ENCODE data around the gene NOX4. TPM values are rescaled to one million over a fixed set of nuclear protein-coding genes. Genes with fewer than 3 reads are reported as not detected.

The NOX4 gene
- total and polyA plus RNA-seq, 4 donors: 46.1 to 91.9 (median 48.5) TPM

DNA sequence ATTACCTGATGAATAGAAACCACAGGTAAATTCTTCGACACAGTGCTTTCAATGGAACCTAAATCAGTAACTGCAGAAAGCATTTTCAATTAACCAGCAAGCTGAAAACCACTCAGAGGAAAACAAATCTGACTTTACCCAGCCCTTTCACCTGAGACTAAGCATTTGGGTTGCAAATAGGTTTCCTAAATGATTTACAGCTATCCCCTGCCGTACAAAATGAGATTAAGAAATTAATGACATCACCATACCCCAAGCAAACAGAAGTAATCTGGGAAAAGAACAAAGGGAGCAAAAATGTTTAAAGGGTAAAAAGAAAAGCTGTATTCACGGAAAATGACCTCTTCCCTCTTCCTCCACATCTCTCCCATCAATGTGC is 584 bp downstream of the NOX4 start:
- whole genome bisulfite sequencing, 2 donors: 14 to 17% methylated on average over 3 of the region's 3 CpGs
- Histone ChIP-seq H3K4me3 (ENCODE audit: low read length in 2 of 2) (peak overlapping the region; percentile 81 to 88), H3K4me1 (ENCODE audit: control insufficient read depth in 1 of 2, insufficient read depth in 2 of 2, low read length in 2 of 2) (no peaks in the 10 kb centered on the region), H3K27me3 (ENCODE audit: control insufficient read depth in 1 of 2, insufficient read depth in 2 of 2, low read length in 1 of 2) (no peaks in the 10 kb centered on the region), H3K36me3 (ENCODE audit: control insufficient read depth in 1 of 2, insufficient read depth in 2 of 2, low read length in 1 of 2) (no peaks in the 10 kb centered on the region), H3K9me3 (ENCODE audit: control insufficient read depth, low read length) (no peaks in the 10 kb centered on the region), H3K27ac (ENCODE audit: low read depth in 1 of 2, low read length in 2 of 2) (peak overlapping the region; percentile 76 to 98)
- DNase-seq: no peak
- ATAC-seq (ENCODE audit: low FRiP score): no peak
- intact Hi-C loops (cut with DNase I): loop anchor here (5.0 to 10.0 kb wide), 2 partner anchors 52 to 124 kb away; no protein-coding TSS in a partner anchor

DNA sequence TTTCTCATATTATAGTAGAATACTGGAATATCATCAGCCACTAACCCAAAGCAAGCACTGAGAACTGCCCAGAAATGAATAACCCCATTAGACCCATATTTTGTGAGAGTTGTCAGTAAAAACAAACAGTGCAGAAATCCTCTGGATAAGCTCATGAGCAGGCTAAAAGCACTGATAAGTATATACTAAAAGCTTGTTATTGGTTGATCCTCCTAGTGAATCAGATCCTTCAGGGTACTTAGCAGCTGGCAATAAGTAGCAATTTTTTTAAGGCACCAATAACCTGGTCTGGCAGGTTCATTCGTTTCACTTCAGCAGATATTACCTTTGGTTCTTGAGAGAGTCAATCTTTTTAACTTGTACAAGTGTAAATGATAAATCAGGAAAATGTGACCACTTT is 1.2 kb downstream of the NOX4 start:
- no peak for DNase-seq
- Histone ChIP-seq H3K27ac (ENCODE audit: low read depth in 1 of 2, low read length in 2 of 2) (peak overlapping the region in 1 of 2 donors; percentile 87), H3K27me3 (ENCODE audit: control insufficient read depth in 1 of 2, insufficient read depth in 2 of 2, low read length in 1 of 2) (no peaks in the 10 kb centered on the region), H3K4me1 (ENCODE audit: control insufficient read depth in 1 of 2, insufficient read depth in 2 of 2, low read length in 2 of 2) (no peaks in the 10 kb centered on the region), H3K9me3 (ENCODE audit: control insufficient read depth, low read length) (no peaks in the 10 kb centered on the region), H3K4me3 (ENCODE audit: low read length in 2 of 2) (peak overlapping the region; percentile 81 to 88), H3K36me3 (ENCODE audit: control insufficient read depth in 1 of 2, insufficient read depth in 2 of 2, low read length in 1 of 2) (no peaks in the 10 kb centered on the region)
- peak; percentile 45 for ATAC-seq (ENCODE audit: low FRiP score)
- intact Hi-C loops (cut with DNase I): loop anchor here (5.0 to 10.0 kb wide), 2 partner anchors 52 to 125 kb away; no protein-coding TSS in a partner anchor
- 15 to 18% methylated on average over 1 of the region's 1 CpG for WGBS, 2 donors

DNA sequence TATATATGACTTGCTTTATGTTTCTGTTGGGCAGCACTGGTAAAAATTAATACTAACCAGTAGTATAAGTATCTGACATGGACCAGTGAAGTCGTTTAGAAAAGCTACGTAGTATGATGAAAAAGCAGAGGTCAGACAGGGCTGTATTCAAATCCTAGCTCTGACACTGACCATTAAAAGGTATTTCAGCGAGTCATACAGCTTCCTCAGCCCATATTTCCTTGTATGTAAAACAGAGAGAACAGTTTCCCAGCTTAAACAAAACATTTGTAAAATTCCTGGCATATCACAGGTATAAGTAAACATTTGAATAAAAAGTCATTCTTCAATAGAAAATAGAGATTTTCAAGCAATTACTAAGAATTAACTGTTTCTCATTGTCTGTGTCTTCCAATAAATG is 4.2 kb downstream of the NOX4 start:
- no peaks in the 10 kb centered on the region for H3K27me3 ChIP-seq (ENCODE audit: control insufficient read depth in 1 of 2, insufficient read depth in 2 of 2, low read length in 1 of 2)
- ATAC-seq (ENCODE audit: low FRiP score) (no peak), DNase-seq (no peak)
- peaks cover 2% of the 10 kb centered on the region in 2 donors for H3K4me1 ChIP-seq (ENCODE audit: control insufficient read depth in 1 of 2, insufficient read depth in 2 of 2, low read length in 2 of 2)
- intact Hi-C loops (cut with DNase I): no loop called here
- H3K27ac ChIP-seq (ENCODE audit: low read depth in 1 of 2, low read length in 2 of 2): no peak overlapping the region
- no peaks in the 10 kb centered on the region for H3K36me3 ChIP-seq (ENCODE audit: control insufficient read depth in 1 of 2, insufficient read depth in 2 of 2, low read length in 1 of 2)
- 38 to 39% methylated on average over 3 of the region's 3 CpGs for WGBS, 2 donors
- no peaks in the 10 kb centered on the region for H3K9me3 ChIP-seq (ENCODE audit: control insufficient read depth, low read length)
- peak overlapping the region; percentile 0 to 6 for H3K4me3 ChIP-seq (ENCODE audit: low read length in 2 of 2)

DNA sequence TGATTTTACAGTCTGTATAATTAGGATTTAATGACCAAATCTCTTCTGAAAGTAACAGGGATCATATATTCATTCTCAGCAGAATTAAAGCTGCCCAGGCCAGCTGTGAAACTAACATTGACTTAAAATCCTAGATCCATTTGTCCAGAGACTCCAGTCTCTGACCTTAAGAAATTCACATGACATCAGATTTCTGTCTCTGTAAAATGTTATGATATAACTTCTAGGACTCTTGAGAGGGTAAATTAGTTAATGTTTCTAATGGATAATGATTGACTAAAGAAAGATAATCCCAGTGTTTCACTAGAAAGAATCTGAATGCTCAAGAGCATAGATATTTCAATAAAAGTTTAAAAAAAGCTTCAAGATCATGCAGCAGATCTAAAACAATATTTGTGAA is 6.3 kb downstream of the NOX4 start:
- Histone ChIP-seq H3K9me3 (ENCODE audit: control insufficient read depth, low read length) (no peaks in the 10 kb centered on the region), H3K36me3 (ENCODE audit: control insufficient read depth in 1 of 2, insufficient read depth in 2 of 2, low read length in 1 of 2) (peaks cover 0 to 3% of the 10 kb centered on the region in 2 donors), H3K27ac (ENCODE audit: low read depth in 1 of 2, low read length in 2 of 2) (no peak overlapping the region), H3K27me3 (ENCODE audit: control insufficient read depth in 1 of 2, insufficient read depth in 2 of 2, low read length in 1 of 2) (no peaks in the 10 kb centered on the region), H3K4me3 (ENCODE audit: low read length in 2 of 2) (no peak overlapping the region), H3K4me1 (ENCODE audit: control insufficient read depth in 1 of 2, insufficient read depth in 2 of 2, low read length in 2 of 2) (peaks cover 2 to 6% of the 10 kb centered on the region in 2 donors)
- ATAC-seq (ENCODE audit: low FRiP score) (no peak), DNase-seq (no peak)
- intact Hi-C loops (cut with DNase I): no loop called here

DNA sequence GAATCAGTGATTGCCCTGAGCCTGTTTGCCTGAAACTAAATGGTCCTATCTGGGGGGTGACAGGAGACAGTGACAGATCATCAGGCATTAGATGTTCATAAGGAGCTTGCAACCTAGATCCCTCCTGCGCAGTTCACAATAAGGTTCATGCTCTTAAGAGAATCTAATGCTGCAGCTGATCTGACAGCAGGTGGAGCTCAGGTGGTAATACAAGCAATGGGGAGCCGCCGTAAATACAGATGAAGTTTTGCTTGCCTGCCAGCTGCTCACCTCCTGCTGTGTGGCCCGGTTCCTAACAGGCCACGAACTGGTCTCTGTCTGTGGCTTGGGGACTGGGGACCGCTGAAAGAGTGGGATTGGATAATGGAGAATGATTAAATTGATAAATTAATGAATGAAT is 14.0 kb downstream of the NOX4 start:
- WGBS, 2 donors: 81 to 86% methylated on average over 6 of the region's 6 CpGs
- no peak overlapping the region for H3K4me3 ChIP-seq (ENCODE audit: low read length in 2 of 2)
- H3K36me3 ChIP-seq (ENCODE audit: control insufficient read depth in 1 of 2, insufficient read depth in 2 of 2, low read length in 1 of 2): peaks cover 0 to 3% of the 10 kb centered on the region in 2 donors
- no peaks in the 10 kb centered on the region for H3K27me3 ChIP-seq (ENCODE audit: control insufficient read depth in 1 of 2, insufficient read depth in 2 of 2, low read length in 1 of 2)
- H3K27ac ChIP-seq (ENCODE audit: low read depth in 1 of 2, low read length in 2 of 2): no peak overlapping the region
- no peak for DNase-seq
- ATAC-seq (ENCODE audit: low FRiP score): no peak
- intact Hi-C loops (cut with DNase I): no loop called here
- peaks cover 4% of the 10 kb centered on the region in 2 donors for H3K4me1 ChIP-seq (ENCODE audit: control insufficient read depth in 1 of 2, insufficient read depth in 2 of 2, low read length in 2 of 2)
- H3K9me3 ChIP-seq (ENCODE audit: control insufficient read depth, low read length): no peaks in the 10 kb centered on the region

DNA sequence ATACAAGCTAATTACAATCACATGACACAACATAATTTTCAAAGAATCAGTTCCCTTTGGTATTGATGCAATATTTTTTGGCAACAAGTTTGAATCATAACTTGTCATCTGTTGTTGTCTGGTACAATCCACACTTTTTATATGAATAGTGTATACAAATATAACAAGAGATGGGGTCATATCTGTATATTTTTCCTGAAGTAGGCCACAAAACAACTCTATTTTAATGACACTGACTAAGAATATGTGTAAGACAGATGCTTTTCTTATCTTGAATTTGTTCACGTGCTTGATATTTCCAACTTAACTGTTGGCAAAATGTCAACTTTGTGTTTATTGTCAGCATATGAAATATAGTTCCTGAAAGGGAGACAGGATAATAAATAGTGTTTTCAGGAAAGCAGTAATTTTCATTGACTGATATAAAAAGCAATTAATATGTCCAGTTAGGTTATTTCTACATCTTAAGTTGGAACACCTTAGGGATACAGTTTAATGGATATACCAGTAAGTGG is 27.9 kb downstream of the NOX4 start:
- WGBS, 2 donors: 2 to 3% methylated on average over 1 of the region's 1 CpG
- ATAC-seq (ENCODE audit: low FRiP score) (no peak), DNase-seq (no peak)
- Histone ChIP-seq H3K9me3 (ENCODE audit: control insufficient read depth, low read length) (no peaks in the 10 kb centered on the region), H3K4me3 (ENCODE audit: low read length in 2 of 2) (no peak overlapping the region), H3K27me3 (ENCODE audit: control insufficient read depth in 1 of 2, insufficient read depth in 2 of 2, low read length in 1 of 2) (no peaks in the 10 kb centered on the region), H3K36me3 (ENCODE audit: control insufficient read depth in 1 of 2, insufficient read depth in 2 of 2, low read length in 1 of 2) (no peaks in the 10 kb centered on the region), H3K4me1 (ENCODE audit: control insufficient read depth in 1 of 2, insufficient read depth in 2 of 2, low read length in 2 of 2) (no peaks in the 10 kb centered on the region), H3K27ac (ENCODE audit: low read depth in 1 of 2, low read length in 2 of 2) (no peak overlapping the region)
- intact Hi-C loops (cut with DNase I): no loop called here

DNA sequence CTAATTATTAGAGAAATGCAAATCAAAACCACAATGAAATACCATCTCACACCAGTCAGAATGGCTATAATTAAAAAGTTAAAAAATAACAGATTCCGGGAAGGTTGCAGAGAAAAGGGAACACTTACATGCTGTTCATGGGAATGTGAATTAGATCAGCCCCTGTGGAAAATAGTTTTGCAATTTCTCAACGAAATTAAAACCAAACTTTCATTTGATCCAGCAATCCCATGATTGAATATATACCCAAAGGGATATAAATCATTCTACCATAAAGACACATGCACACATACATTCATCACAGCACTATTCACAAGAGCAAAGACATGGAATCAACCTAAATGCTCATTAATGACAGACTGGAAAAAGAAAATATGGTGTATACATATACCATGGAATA is 32.5 kb downstream of the NOX4 start:
- intact Hi-C loops (cut with DNase I): no loop called here
- H3K27me3 ChIP-seq (ENCODE audit: control insufficient read depth in 1 of 2, insufficient read depth in 2 of 2, low read length in 1 of 2): no peaks in the 10 kb centered on the region
- no peaks in the 10 kb centered on the region for H3K4me1 ChIP-seq (ENCODE audit: control insufficient read depth in 1 of 2, insufficient read depth in 2 of 2, low read length in 2 of 2)
- no peaks in the 10 kb centered on the region for H3K36me3 ChIP-seq (ENCODE audit: control insufficient read depth in 1 of 2, insufficient read depth in 2 of 2, low read length in 1 of 2)
- no peak overlapping the region for H3K4me3 ChIP-seq (ENCODE audit: low read length in 2 of 2)
- ATAC-seq (ENCODE audit: low FRiP score): no peak
- 34 to 36% methylated on average over 2 of the region's 2 CpGs for WGBS, 2 donors
- no peaks in the 10 kb centered on the region for H3K9me3 ChIP-seq (ENCODE audit: control insufficient read depth, low read length)
- H3K27ac ChIP-seq (ENCODE audit: low read depth in 1 of 2, low read length in 2 of 2): no peak overlapping the region
- DNase-seq: no peak

DNA sequence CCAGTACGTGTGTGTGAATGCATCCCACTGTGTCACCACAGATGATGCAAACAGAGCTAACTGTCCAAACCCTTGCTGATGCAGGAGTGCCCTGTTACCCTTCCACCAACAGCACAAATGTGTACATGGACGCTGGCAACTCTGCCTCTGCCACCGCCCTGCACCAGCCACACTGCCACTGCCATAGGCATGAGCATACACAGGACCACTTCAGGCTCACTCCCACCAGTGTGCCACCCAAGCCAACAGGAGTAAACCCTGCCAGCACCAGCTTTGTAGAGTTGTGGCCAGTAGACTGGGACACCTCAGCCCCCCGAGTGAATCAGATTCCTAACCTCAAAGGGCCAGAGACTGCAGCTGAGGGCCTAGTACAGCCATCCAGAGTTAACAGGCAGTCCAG is 34.0 kb downstream of the NOX4 start:
- no peaks in the 10 kb centered on the region for H3K9me3 ChIP-seq (ENCODE audit: control insufficient read depth, low read length)
- H3K4me1 ChIP-seq (ENCODE audit: control insufficient read depth in 1 of 2, insufficient read depth in 2 of 2, low read length in 2 of 2): peaks cover 0 to under 1% of the 10 kb centered on the region in 2 donors
- 96% methylated on average over 4 of the region's 4 CpGs for WGBS, 2 donors
- H3K27ac ChIP-seq (ENCODE audit: low read depth in 1 of 2, low read length in 2 of 2): no peak overlapping the region
- DNase-seq (no peak), ATAC-seq (ENCODE audit: low FRiP score) (peak; percentile 22)
- intact Hi-C loops (cut with DNase I): no loop called here
- H3K36me3 ChIP-seq (ENCODE audit: control insufficient read depth in 1 of 2, insufficient read depth in 2 of 2, low read length in 1 of 2): peaks cover 0 to 3% of the 10 kb centered on the region in 2 donors
- no peak overlapping the region for H3K4me3 ChIP-seq (ENCODE audit: low read length in 2 of 2)
- no peaks in the 10 kb centered on the region for H3K27me3 ChIP-seq (ENCODE audit: control insufficient read depth in 1 of 2, insufficient read depth in 2 of 2, low read length in 1 of 2)

DNA sequence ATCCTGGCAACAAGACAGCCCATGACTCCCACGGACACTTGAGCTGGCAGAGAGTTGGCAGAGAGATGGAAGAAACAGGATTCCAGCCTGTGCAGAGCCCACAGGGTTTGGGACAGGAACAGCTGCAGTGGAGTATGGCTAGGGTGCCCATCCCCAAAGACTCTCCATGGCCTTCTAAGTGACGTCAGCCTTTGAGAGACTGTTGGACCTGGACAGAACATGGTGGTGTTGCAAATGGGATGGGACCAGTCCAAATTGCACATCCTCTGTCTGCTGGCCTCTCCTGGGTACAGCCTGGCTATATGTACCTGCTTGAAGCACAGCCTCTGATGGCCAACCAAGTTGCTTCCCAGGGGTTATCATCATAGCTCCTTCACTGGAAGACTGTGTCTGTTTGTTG is 34.5 kb downstream of the NOX4 start:
- H3K27ac ChIP-seq (ENCODE audit: low read depth in 1 of 2, low read length in 2 of 2): no peak overlapping the region
- WGBS, 2 donors: 84 to 92% methylated on average over 2 of the region's 2 CpGs
- intact Hi-C loops (cut with DNase I): no loop called here

More for the DNA sequence above, 34.5 kb downstream of the NOX4 start:
- H3K4me1 ChIP-seq (ENCODE audit: control insufficient read depth in 1 of 2, insufficient read depth in 2 of 2, low read length in 2 of 2): peaks cover 2 to 5% of the 10 kb centered on the region in 2 donors
- no peaks in the 10 kb centered on the region for H3K9me3 ChIP-seq (ENCODE audit: control insufficient read depth, low read length)
- no peak for ATAC-seq (ENCODE audit: low FRiP score)
- no peaks in the 10 kb centered on the region for H3K27me3 ChIP-seq (ENCODE audit: control insufficient read depth in 1 of 2, insufficient read depth in 2 of 2, low read length in 1 of 2)
- DNase-seq: no peak
- no peak overlapping the region for H3K4me3 ChIP-seq (ENCODE audit: low read length in 2 of 2)
- H3K36me3 ChIP-seq (ENCODE audit: control insufficient read depth in 1 of 2, insufficient read depth in 2 of 2, low read length in 1 of 2): peaks cover 0 to 3% of the 10 kb centered on the region in 2 donors
